Suppressor macrophage treated with lipopolysaccharide for 1 hour (primary cell): Measurements from ENCODE around the gene HELB.

Experiments
- DNase-seq, 3 donors: peaks; one replicate each; pipeline ENCODE4 v3.0.0-alpha.2; 2020 to 2022

HELB gene

DNA sequence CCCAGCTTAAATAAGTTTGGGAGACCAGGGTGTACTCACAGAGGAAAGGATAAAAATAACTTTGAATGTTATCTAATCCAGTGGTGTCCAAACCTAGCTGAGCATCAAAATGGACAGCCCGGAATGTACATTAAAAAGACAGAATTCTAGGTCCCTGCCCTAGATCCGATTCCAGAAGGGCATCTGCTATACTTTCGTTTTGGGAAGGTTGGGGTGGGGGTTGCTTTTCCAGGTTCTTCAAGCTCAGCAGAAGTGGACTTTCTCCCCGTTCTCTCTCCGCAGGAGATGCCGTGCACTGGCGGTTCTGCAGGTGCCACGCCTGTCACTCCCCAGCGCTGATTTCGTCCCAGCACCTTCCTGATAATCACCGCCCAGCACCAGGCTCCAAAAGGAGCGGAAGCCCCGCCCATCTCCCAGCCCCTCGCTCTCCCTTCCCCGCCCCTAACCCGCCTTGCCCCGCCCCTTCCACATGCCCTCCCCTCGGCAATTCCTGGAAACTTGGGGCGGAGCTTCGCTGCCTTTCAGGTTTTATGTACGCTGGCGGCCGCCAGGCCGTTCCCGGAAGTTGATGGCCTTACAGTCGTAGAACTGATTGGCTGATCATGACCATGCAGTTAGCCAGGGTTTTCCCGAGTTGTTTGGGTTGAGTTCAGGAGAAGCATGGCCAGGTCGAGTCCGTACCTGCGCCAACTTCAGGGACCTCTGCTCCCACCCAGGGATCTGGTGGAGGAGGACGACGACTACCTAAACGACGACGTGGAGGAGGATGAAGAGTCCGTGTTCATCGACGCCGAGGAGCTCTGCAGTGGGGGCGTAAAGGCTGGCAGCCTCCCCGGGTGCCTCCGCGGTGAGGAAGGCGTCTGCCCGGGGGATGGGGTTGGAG lies at the start of gene HELB:
Gene HELB, plus strand, starts transcription at position 550 of the 883 bp plus-strand sequence. Its CDS starts 111 bp downstream, at position 661.
- DNase-seq: peak; percentile 99

DNA sequence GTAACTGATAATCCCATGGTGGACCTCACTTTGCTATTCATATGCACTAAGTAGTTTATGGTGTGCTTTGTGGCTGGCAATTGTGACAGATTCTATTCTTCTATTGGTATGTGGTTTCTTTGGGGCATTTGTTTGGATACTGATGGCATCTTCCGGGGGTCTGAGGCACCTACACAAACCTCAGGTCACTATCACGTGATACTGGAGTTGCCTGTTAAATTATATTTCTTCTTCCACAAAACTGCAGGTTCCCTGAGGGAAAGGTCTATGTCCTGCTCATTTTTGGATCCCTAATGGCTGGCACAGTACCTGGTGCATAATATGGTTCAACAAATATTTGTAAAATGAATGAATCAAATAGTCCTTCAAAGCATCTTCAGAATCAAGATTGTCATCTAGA lies 49.5 kb upstream of the HELB start:
- no peak for DNase-seq

DNA sequence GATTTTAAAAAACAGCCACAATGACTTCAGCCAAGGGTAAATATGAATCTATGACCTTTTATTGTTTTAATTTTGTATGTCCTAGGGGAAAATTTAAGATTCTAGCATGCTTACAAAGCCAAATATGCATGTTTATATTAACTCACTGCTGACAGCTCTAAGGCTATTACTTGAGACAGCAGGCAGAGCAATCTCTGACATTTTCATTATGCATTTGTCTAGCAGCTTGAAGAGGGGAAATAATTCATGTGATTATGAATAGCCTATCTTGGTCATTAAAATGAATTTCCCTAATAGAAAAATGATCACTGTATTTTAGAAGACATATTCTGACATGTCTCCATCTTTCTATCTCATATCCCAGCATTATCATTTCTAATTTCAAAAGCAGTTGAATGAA lies 46.6 kb upstream of the HELB start:
- DNase-seq: no peak

DNA sequence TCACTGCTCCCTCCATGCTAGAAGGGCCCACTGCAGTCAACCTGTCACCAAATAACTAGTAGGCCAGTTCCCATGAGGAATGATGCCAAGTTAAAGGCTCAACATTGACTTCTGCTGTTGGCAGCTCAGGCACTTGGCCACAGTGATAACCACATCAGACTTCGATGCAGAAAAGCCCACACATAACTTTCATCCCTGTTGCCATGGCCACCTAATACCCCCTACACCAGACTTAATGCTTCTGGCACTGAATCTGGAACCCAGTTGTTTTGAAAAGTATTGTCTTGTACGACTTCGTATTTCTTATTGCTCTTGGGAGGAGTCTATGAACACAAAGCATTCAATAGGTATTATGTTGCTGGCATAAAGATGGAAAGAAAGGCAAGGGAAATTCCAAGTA lies 44.3 kb upstream of the HELB start:
- DNase-seq: no peak

DNA sequence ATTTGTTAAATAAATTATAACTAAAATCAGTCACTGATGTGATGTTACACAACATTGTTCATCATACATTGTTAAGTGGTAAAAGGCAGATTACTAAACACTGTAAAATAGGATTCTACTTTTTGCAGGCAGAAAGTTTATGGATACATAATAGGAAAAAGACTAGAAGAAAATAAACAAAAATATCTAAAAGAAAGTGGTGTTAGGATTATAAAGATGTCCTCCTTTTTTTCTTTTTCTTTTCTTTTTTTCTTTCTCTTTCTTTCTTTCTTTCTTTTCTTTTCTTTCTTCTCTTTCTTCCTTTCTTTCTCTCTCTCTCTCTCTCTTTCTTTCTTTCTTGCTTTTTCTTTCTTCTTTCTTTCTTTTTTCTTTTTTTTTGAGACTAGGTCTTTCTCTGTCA lies 39.6 kb upstream of the HELB start:
- DNase-seq: no peak

DNA sequence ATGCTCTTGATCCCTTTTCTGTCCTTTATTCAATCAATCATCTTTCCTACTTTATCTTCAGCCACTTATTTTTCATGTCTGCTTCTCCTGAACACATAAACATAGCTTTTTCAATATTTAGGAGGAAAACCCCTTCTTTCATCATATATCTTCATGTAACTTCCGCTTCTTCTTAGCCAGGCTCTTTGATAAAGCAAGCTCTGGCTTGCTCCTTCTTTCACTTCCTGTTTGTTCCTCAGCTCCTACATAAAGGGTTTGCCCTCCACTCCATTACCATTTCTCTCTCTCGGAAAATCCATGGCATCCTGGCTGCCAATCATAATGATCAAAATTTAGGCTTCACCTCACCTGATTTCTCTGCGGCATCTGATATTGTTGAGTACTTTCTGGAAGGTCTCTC lies 33.7 kb upstream of the HELB start:
- peak; percentile 73 to 94 (median 89) for DNase-seq

DNA sequence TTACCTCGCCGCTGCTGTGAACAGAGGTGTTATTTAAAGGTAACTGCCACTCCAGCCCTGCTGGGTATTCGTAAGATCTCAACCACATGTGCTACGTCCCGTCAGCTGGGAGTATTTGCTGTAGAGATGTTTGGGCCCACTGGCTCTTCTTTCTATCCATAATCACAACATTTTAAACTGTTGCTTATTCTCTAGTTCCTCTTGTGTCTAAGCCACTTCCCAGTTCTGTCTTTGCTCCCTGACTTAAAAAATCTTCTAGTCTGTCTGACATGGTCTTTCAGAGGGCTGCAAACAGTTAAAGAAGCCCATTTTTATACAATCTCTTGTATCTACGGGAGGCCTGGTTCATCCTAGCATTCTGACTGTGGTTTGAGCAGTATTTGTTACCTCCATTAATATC lies 33.2 kb upstream of the HELB start:
- peak in 2 of 3 donors; percentile 37 to 38 for DNase-seq

DNA sequence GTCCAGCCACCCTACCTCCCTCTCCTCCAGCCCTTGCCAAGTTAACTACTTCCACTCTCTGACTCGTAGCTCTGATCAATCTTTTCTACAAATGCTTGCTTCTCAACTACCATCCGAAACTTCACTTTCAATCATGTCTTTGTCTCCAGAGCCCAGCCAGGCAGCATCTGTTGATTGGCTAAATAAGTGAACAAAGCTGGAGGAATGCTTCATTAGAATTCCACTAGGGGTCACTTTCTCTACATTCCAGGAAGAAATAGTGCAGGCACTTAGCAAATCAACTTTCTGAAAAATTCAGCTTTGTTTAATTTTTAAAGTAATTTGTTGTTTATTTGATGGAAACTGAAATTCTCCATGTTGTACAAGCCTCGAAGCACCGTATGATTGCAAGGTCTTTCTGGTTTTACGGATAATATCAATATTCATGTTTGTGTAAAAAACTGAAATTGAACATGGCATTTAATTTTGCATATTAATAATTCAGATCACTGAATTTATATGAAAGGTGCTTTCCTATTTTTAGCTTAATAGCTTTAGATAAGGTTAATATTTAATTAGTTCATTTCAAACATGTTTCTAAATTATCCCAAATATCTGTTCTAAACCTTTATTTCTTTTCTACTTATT lies 32.4 kb upstream of the HELB start:
- peak; percentile 60 to 76 (median 67) for DNase-seq

DNA sequence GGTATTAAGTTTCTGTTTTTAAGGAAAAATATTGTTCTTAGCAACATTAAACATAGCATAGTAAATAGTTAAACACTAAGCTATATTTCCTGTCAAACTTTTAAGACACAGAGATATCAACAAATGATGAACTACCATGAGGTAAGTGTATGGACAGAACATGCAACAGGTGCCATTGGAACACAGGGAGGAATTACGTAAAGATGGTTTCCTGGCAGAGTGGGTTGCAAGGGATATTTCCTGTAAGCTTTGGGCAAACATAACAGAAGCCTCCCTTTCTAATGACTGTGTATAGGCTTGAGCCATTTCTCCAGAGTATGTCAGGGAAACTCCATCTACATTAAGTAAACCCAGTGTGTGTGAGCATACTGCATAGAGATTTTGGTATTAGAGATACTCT lies 31.7 kb upstream of the HELB start:
- no peak for DNase-seq

DNA sequence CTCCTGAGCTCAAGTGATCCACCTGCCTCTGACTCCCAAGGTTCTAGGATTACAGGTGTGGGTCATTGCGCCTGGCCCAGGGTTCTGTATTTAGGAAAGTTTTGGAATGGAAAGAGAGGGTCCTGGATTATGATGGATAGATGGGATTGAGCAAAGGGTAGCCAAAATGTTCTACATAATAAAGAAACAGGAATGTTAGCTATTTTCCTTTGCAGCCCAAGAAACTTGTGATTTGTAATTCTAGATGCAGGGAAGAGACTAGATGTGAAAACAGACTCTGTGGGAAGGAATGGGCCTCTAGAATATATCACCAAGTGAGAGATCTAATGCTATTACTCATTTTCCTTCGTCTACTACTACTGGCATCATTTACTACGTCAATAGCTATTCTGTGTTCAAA lies 29.6 kb upstream of the HELB start:
- no peak for DNase-seq

DNA sequence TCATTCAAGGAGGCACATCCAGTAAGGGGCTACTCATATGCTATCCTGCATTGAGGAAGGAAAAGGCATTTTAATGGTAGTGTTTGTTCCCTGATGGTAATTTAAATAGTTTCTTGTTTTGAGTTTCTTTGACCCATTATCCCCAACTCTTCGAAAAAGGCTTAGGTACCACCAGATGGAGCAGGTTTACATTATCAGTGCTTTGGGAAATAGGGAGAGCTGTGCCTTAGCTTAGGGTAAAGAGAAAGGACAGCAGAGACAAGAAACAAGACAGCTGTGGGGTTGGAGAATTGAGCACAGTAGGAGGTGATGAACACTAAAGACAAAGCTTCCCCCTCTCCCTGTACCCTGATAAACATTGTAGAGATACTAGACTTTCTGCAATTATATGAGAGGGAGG lies 29.1 kb upstream of the HELB start:
- no peak for DNase-seq

DNA sequence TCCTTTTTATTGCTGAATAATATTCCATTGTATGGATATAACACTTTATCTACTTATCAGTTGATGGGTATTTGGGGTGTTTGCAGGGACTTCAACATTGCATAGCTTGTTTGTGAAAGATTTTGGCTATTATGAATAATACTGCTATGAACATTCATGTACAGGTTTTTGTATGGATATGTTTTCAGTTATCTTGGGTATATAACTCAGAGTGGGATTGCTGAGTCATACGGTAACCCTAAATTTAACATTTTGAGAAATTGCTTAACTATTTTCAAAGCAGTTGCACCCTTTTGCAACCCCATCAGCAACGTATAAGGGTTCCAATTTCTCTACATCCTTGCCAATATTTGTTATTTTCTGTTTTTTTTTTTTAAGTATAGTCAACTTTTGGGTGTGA lies 27.3 kb upstream of the HELB start:
- DNase-seq: no peak

DNA sequence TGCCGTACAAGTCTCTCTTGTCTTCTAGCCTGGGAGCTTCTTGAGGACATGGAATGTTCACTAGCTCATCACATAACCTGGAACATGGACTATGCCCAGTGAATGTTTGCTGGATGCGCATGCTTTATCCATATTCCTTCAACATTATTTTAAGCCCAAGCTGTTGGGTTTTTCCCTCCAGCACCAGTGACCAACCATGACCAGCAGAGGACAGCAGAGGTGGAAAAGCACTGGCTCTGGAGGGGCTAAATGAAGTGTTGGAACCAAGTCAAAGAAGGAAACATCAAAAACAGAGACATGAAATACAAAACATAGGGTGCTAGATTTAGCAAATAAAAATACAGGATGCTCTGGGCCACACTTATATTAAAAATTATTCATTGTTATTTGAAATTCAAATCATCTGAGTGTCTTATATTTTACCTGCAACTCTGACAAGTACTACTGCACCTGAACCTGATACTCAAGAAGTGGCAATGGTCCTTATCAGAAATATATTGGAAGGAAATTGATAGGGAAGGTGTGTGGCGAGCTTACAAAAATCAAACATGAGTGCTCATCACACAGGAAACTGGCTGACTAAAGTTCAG lies 23.1 kb upstream of the HELB start:
- peak; percentile 42 to 56 (median 52) for DNase-seq

DNA sequence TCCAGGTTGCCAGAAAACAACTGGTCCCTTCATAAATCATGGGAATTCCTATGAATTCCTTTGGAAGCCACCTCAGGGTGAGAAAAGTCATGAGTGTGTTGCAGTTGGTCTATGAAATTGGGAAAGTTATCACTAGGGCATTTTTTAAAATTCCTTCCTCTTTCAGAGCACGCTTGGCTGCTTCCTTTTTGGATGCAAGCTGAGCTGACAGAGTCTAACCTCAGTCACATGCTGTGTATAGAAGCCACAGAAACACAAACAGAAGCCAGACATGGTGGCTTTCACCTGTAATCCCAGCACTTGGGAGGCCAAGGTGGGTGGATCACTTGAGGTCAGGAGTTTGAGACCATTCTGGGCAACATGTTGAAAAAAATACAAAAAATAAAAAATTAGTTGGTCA lies 21.7 kb upstream of the HELB start:
- DNase-seq: peak; percentile 71 to 79 (median 74)

DNA sequence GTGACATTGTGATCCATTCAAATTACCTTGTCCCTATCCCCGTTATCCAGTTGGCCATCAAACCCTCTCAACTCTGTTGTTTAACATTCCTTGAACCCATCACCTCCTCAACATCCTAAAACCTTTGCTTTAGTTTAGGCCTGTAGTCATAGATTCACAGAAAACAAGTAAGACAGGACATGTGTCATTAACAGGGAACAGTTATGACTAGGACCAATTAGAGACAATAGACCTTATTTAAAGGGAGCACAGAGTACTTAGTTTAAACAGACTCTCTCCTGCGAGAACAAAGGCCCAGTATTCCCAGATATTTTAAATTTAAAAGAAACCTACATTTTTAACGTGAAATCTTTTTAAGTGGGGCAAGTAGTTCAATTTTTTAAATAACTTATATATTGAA lies 20.0 kb upstream of the HELB start:
- no peak for DNase-seq

DNA sequence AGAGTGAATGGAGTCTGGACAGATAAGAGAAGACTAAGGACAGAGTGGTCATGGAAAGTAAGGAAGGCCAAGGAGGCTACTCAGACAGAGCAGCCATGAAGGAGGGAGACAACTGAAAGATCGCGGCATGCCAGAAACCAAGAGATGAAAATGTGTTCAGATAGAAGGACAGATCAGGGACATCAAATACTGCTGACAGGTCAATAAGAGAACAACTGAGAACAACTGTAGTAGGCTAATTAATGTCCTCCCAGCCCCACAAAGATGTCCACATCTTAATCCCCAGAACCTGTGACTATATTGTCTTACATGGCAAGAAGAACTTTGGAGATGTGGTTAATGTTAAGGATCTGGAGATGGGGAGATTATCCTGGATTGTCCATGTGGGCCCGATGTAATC lies 15.0 kb upstream of the HELB start:
- DNase-seq: no peak

DNA sequence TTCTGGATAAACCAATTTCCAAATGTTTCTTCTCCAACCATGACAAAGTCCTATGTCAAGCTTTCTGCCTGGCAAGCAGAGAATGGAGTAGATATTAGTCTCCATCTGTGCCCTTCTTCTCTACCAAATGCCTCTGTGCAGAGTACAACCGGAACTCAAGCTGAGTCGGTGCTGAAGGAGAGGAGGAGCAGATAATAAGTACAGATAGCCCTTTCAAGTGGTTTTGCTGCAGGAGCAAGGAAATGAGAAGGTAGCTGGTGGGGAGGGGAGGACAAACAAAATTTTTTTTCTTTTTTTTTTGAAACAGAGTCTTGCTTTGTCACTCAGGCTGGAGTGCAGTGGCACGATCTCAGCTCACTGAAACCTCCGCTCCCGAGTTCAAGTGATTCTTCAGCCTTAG lies 14.2 kb upstream of the HELB start:
- DNase-seq: no peak

DNA sequence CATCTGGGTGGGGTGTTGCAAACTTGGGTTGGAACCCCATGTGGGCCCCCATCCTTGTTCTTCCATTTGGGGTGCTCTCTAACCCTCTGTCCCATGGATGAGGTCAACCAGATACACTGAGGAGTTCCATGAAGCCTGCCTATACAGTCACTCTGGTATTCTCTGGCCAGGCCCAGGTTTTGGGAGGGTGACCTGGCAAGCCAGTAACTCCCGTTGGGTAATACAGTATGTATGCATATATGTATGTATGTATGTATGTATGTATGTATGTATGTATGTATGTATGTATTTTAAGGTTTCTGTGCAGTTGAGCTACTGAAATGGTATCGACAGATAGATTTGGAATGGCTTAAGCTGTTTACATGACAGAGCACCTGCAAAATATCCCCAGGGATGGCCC lies 12.8 kb upstream of the HELB start:
- DNase-seq: no peak

DNA sequence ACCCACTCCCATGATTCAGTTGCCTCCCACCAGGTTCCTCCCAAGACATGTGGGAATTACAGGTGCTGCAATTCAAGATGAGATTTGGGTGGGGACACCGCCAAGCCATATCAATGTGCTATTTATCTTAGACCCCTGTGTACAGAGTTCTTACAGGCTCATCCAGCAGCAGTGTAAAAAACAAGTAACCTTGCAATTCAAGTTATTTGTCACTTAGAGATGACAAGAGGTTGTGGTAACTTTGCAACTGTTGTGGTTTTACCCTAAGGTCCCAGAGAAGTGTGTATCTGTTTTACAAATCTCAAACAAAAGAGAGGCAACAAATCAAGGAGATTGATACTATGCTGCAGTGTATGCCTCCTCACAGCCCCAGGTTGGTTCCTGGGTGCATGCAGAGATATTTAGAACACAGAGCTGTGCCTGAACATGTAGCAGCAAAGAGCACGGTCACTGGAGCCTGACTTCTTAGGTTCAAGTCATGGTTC lies 11.5 kb upstream of the HELB start:
- DNase-seq: no peak

DNA sequence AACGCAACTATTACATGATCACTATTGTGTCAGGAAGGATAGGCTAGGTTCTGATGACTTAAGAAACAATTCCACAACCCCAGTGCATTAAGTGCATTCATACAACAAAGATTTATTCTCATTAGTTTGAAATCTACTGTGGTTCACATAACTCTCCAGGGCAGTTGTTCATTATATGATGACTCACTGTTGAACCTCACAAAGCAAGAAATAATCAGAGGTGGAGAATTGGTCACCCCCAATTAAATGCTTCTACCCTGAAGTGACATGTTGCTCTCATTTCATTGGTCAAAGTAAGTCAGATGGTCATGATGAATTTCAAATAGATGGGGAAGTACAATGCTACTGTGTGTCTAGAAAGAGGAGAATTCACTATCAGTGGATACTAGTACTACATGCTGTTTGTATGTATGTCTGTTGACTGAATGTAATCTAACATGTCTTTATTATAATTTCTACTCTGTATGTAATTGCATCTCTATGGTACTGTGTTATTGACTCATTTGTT lies 6.1 kb upstream of the HELB start:
- no peak for DNase-seq

DNA sequence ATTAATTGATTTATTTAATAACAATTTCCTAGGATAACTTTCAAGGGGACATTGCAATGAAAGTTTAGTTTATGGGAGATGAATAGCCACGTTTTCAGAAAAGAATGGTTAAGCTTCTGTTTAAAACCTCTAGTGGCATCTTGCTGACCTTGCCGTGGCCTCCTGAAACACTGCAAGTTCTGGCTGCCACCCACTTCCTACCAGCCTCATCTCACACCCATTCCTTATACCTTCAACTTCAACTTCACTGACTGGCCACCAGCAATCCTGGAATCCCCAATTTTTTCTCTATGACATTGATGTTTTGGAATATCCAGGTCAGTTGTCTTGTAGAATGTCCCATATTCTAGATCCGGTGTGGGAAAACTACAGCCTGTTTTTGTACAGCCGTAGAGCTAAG lies 5.2 kb upstream of the HELB start:
- no peak for DNase-seq

DNA sequence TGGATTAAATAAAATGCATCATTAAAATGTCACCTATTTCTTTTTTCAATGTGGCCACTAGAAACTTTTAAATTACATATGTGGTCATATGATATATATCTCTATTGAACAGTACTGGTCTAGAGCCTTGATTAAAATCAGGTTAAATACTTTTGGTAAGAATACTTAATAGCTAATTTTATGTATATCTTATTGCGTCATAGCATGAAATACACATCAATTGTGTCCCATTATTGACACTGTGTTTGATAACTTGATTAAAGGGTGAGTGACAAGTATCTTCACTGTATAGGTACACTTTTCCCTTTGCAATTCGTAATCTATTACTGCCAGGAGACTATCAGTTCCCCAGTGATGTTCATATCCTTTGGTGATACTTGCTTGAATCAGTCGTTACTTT lies 4.4 kb upstream of the HELB start:
- no peak for DNase-seq

DNA sequence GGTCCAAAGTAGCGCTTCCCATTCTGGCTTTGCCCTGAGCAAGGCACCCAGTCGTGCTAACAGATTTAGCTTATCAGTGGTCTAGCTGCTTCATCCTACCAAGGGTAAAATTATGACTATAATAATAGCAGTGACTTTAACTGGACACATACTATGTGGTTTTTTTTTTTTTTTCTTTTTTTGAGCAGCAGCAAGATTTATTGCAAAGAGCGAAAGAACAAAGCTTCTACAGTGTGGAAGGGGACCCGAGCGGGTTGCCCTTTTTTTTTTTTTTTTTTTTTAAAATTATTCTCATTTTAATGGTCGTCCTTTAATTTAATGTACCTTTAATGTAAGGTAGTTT lies 505 bp downstream of the HELB start:
- no peak for DNase-seq

DNA sequence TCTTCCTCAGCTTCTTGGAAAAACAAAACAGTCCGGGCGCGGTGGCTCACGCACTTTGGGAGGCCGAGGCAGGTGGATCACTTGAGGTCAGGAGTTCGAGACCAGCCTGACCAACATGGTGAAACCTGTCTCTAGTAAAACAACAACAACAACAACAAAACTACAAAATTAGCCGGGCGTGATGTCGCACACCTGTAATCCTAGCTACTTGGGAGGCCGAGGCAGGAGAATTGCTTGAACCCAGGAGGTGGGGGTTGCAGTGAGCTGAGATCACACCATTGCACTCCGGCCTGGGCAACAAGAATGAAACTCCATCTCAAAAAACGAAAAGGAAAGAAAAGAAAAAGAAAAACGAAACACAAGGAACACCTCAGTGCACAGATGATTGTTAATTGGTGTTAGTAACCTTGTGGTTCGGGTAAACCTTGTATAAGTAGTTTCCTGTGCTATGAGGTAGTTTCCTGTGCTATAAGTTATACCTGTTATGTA lies 1.1 kb downstream of the HELB start:
- peak in 1 of 3 donors; percentile 30 for DNase-seq
